GM21423 (cell line): ENCODE results near the gene WDR5.

Experiments
- ATAC-seq: cut with Tn5 transposase; IDR thresholded peaks from one replicate; pipeline ENCODE4 v1.9.1; 2021; ENCODE audit warnings: mild to moderate bottlenecking, moderate library complexity; ENCODE audit not compliant: unreplicated experiment

Gene WDR5

GRCh38 chr9:134186471-134187109 lies 50.7 kb downstream of the WDR5 start:
- no peak for ATAC-seq

GRCh38 chr9:134187110-134187531 lies 51.2 kb downstream of the WDR5 start:
- ATAC-seq, result no peak

- no peak for ATAC-seq
These were observed 52.1 kb downstream of the WDR5 start for GRCh38 chr9:134187891-134188385.

GRCh38 chr9:134188386-134189144 lies 52.7 kb downstream of the WDR5 start:
- ATAC-seq, result no peak

- ATAC-seq, result no peak
These were observed 53.2 kb downstream of the WDR5 start for GRCh38 chr9:134189145-134189469.

- ATAC-seq, result no peak
These were observed 53.8 kb downstream of the WDR5 start for GRCh38 chr9:134189470-134190231.

GRCh38 chr9:134190232-134191121 lies 54.6 kb downstream of the WDR5 start:
- ATAC-seq, result no peak

GRCh38 chr9:134191455-134192209 lies 55.8 kb downstream of the WDR5 start:
- ATAC-seq, result no peak

- ATAC-seq, result no peak
These were observed 56.5 kb downstream of the WDR5 start for GRCh38 chr9:134192311-134192950.

- no peak for ATAC-seq
These were observed 57.3 kb downstream of the WDR5 start for GRCh38 chr9:134192951-134193731.

- ATAC-seq, result no peak
These were observed 58.1 kb downstream of the WDR5 start for GRCh38 chr9:134193912-134194535.

GRCh38 chr9:134195558-134195957 lies 59.7 kb downstream of the WDR5 start:
- no peak for ATAC-seq

- ATAC-seq, result no peak
These were observed 61.0 kb downstream of the WDR5 start for GRCh38 chr9:134196911-134197310.

GRCh38 chr9:134198791-134199190 lies 62.9 kb downstream of the WDR5 start:
- no peak for ATAC-seq

GRCh38 chr9:134200730-134201129 lies 64.8 kb downstream of the WDR5 start:
- ATAC-seq, result no peak

GRCh38 chr9:134203224-134203623 lies 67.3 kb downstream of the WDR5 start:
- no peak for ATAC-seq

- ATAC-seq, result no peak
These were observed 68.2 kb downstream of the WDR5 start for GRCh38 chr9:134204041-134204440.

- ATAC-seq, result no peak
These were observed 69.2 kb downstream of the WDR5 start for GRCh38 chr9:134204991-134205578.
